Activated CD8-positive, alpha-beta memory T cell treated with anti-CD3 and anti-CD28 coated beads for 36 hours (primary cell): Measurements from ENCODE around the gene TWNK. TPM values are rescaled to one million over a fixed set of nuclear protein-coding genes. Genes with fewer than 3 reads are reported as not detected.

Source experiments
- CTCF ChIA-PET: fragments of 350-600 bp; sonication (Branson Sonifier 250); formaldehyde crosslinking; loops from one replicate; lab custom pipeline; 2021; ENCODE audit warnings: antibody characterized with exemption; lab: Charles Lee
- POLR2A ChIA-PET: fragments of 350-600 bp; sonication (Branson Sonifier 250); formaldehyde crosslinking; loops from one replicate; lab custom pipeline; 2021; ENCODE audit warnings: antibody characterized with exemption; lab: Charles Lee
- total RNA-seq, 2 experiments: library from RNA; stranded (reverse); gene quantifications; one replicate each; pipeline ENCODE4 v1.2.3, GENCODE V29; 2021

The TWNK gene
- 10 to 100 TPM; 41.0 to 42.0 TPM for total RNA-seq

GRCh38 chr10:100986952-100987684 lies at the start of gene TWNK, which contains the start of gene MRPL43:
Gene TWNK (plus strand): TSS chr10:100987543. CDS start chr10:100988211, 668 bp downstream.
Gene MRPL43 (minus strand): TSS chr10:100987497. CDS start chr10:100987443, 54 bp downstream.
- POLR2A ChIA-PET, result no interaction called here
- CTCF ChIA-PET, result interaction anchor here (0.6 to 1.8 kb wide), 4 partner anchors 10 to 1097 kb away, joined by 3 to 10 read pairs (median 4); partner anchors contain the start of gene HIF1AN

- ChIA-PET POLR2A (no interaction called here), CTCF (no interaction called here)
Observed at GRCh38 chr10:100939763-100940344, 47.5 kb upstream of the TWNK start.

- POLR2A ChIA-PET, result interaction anchor here (0.6 kb wide), 1 partner anchor 13 kb away, joined by 3 read pairs; no protein-coding TSS in a partner anchor
- CTCF ChIA-PET, result no interaction called here
Observed at GRCh38 chr10:100942229-100942628, 45.1 kb upstream of the TWNK start.

GRCh38 chr10:100943508-100943907 lies 43.8 kb upstream of the TWNK start:
- ChIA-PET CTCF (interaction anchor here (0.7 kb wide), 1 partner anchor 12 kb away, joined by 3 read pairs; no protein-coding TSS in a partner anchor), POLR2A (no interaction called here)

- POLR2A ChIA-PET, result no interaction called here
- CTCF ChIA-PET, result no interaction called here
Observed at GRCh38 chr10:100945754-100946153, 41.6 kb upstream of the TWNK start.

GRCh38 chr10:100948916-100949315 lies 38.4 kb upstream of the TWNK start:
- POLR2A ChIA-PET, result no interaction called here
- CTCF ChIA-PET, result no interaction called here

- POLR2A ChIA-PET, result no interaction called here
- CTCF ChIA-PET, result no interaction called here
Observed at GRCh38 chr10:100960251-100960650, 27.1 kb upstream of the TWNK start.

GRCh38 chr10:100962351-100963080 lies 24.8 kb upstream of the TWNK start:
- POLR2A ChIA-PET, result interaction anchor here (0.6 kb wide), 1 partner anchor 57 kb away, joined by 4 read pairs; no protein-coding TSS in a partner anchor

GRCh38 chr10:100963826-100964225 lies 23.5 kb upstream of the TWNK start:
- POLR2A ChIA-PET, result no interaction called here
- CTCF ChIA-PET, result no interaction called here

More at GRCh38 chr10:100962351-100963080, 24.8 kb upstream of the TWNK start:
- CTCF ChIA-PET, result no interaction called here

- POLR2A ChIA-PET, result interaction anchor here (0.6 kb wide), 1 partner anchor 1307 kb away, joined by 3 read pairs; no protein-coding TSS in a partner anchor
Observed at GRCh38 chr10:100965820-100966219, 21.5 kb upstream of the TWNK start.

GRCh38 chr10:100966887-100967286 lies 20.5 kb upstream of the TWNK start:
- ChIA-PET POLR2A (no interaction called here), CTCF (interaction anchor here (1.0 to 1.5 kb wide), 3 partner anchors 9 to 38 kb away, joined by 3 to 6 read pairs (median 3); no protein-coding TSS in a partner anchor)

More at GRCh38 chr10:100965820-100966219, 21.5 kb upstream of the TWNK start:
- CTCF ChIA-PET, result interaction anchor here (1.1 to 1.5 kb wide), 2 partner anchors 10 to 39 kb away, joined by 3 to 6 read pairs; no protein-coding TSS in a partner anchor

GRCh38 chr10:100967332-100967731 lies 20.0 kb upstream of the TWNK start:
- ChIA-PET POLR2A (no interaction called here), CTCF (interaction anchor here (1.0 kb wide), 1 partner anchor 9 kb away, joined by 3 read pairs; no protein-coding TSS in a partner anchor)

GRCh38 chr10:100968062-100968736 lies 19.1 kb upstream of the TWNK start:
- POLR2A ChIA-PET, result no interaction called here
- CTCF ChIA-PET, result interaction anchor here (1.3 to 1.4 kb wide), 2 partner anchors 41 to 48 kb away, joined by 5 to 7 read pairs; no protein-coding TSS in a partner anchor

- POLR2A ChIA-PET, result no interaction called here
- CTCF ChIA-PET, result interaction anchor here (1.3 to 1.4 kb wide), 2 partner anchors 42 to 47 kb away, joined by 5 to 7 read pairs; no protein-coding TSS in a partner anchor
Observed at GRCh38 chr10:100968863-100969186, 18.5 kb upstream of the TWNK start.

- POLR2A ChIA-PET, result interaction anchor here (0.8 kb wide), 1 partner anchor 30 kb away, joined by 3 read pairs; the partner anchor contains the start of gene LZTS2
- CTCF ChIA-PET, result interaction anchor here (1.4 kb wide), 1 partner anchor 47 kb away, joined by 7 read pairs; no protein-coding TSS in a partner anchor
Observed at GRCh38 chr10:100969187-100970075, 17.9 kb upstream of the TWNK start, which contains the start of gene SEMA4G. Gene SEMA4G (plus strand): TSS chr10:100969504. CDS start chr10:100972913, 3,409 bp downstream.

- POLR2A ChIA-PET, result interaction anchor here (0.8 kb wide), 1 partner anchor 29 kb away, joined by 3 read pairs; the partner anchor contains the start of gene LZTS2
- CTCF ChIA-PET, result no interaction called here
Observed at GRCh38 chr10:100970076-100970913, 17.0 kb upstream of the TWNK start.
